ENCODE results near the gene AGPS. TPM values are rescaled to one million over a fixed set of nuclear protein-coding genes. Genes with fewer than 3 reads are reported as not detected.
A peak's percentile ranks its signal among the peaks of the same experiment; 100 is the strongest.

The AGPS gene
- polyA plus RNA-seq, 3 donors: 7.1 to 26.9 (median 16.7) TPM

- no CpG with 5 or more reads among the region's 1 CpG for WGBS (ENCODE audit: insufficient coverage)
- Mint-ChIP-seq H3K4me1 (peaks cover 4% of the 10 kb centered on the region), H3K27me3 (ENCODE audit: low read depth in 3 of 3) (peaks cover 0 to 2% (median 0%) of the 10 kb centered on the region in 3 donors), H3K4me3 (no peak overlapping the region), H3K36me3 (peaks cover 56 to 77% of the 10 kb centered on the region in 2 donors), H3K27ac (peak overlapping the region in 2 of 7 donors; percentile 44 to 66), H3K9me3 (peaks cover 29 to 52% (median 40%) of the 10 kb centered on the region in 7 donors)
- no peak for DNase-seq
- no peaks in the 10 kb centered on the region for H3K27me3 ChIP-seq (ENCODE audit: control insufficient read depth in 2 of 2, insufficient read depth in 2 of 2, low read length in 2 of 2)
- peaks cover 31 to 85% of the 10 kb centered on the region in 2 donors for H3K36me3 ChIP-seq (replicated peaks in 1 of 2; ENCODE audit: control insufficient read depth in 1 of 2, insufficient read depth in 2 of 2, low read length in 2 of 2)
- intact Hi-C loops (cut with micrococcal nuclease): no loop called here
- H3K9me3 ChIP-seq (replicated peaks in 1 of 2; ENCODE audit: control insufficient read depth in 1 of 2, insufficient read depth in 1 of 2, low read length in 2 of 2): peaks cover 31 to 41% of the 10 kb centered on the region in 2 donors
- H3K4me1 ChIP-seq (ENCODE audit: control insufficient read depth in 1 of 2, insufficient read depth in 2 of 2, low read length in 2 of 2): no peaks in the 10 kb centered on the region
- no peak overlapping the region for H3K27ac ChIP-seq (ENCODE audit: low read depth in 1 of 2, low read length in 2 of 2)
- peaks cover 5% of the 10 kb centered on the region for H4K20me1 ChIP-seq (ENCODE audit: insufficient read depth, low read length)
- no peak overlapping the region for H3K4me2 ChIP-seq (replicated peaks; ENCODE audit: extremely low read depth, low read length, poor library complexity, severe bottlenecking)
- no peak overlapping the region for H3K9ac ChIP-seq (ENCODE audit: insufficient read depth, low read length, poor library complexity, severe bottlenecking)
- peaks cover 62% of the 10 kb centered on the region for H3K79me2 ChIP-seq (ENCODE audit: insufficient read depth, low read length)
- TF ChIP-seq, protein P1, sequence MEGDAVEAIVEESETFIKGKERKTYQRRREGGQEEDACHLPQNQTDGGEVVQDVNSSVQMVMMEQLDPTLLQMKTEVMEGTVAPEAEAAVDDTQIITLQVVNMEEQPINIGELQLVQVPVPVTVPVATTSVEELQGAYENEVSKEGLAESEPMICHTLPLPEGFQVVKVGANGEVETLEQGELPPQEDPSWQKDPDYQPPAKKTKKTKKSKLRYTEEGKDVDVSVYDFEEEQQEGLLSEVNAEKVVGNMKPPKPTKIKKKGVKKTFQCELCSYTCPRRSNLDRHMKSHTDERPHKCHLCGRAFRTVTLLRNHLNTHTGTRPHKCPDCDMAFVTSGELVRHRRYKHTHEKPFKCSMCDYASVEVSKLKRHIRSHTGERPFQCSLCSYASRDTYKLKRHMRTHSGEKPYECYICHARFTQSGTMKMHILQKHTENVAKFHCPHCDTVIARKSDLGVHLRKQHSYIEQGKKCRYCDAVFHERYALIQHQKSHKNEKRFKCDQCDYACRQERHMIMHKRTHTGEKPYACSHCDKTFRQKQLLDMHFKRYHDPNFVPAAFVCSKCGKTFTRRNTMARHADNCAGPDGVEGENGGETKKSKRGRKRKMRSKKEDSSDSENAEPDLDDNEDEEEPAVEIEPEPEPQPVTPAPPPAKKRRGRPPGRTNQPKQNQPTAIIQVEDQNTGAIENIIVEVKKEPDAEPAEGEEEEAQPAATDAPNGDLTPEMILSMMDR (IDR thresholded peaks at IDR 0.05): no peak
- H3K4me3 ChIP-seq (replicated peaks in 1 of 3; ENCODE audit: low read depth in 2 of 3, low read length in 3 of 3): no peak overlapping the region
- no peak overlapping the region for H2AFZ ChIP-seq (ENCODE audit: insufficient read depth, low read depth, low read length, poor library complexity, severe bottlenecking)
These were observed 40.1 kb downstream of the AGPS start for GRCh38 chr2:177432703-177433102.

- intact Hi-C loops (cut with micrococcal nuclease): no loop called here
- no peak overlapping the region for H3K4me3 Mint-ChIP-seq
- DNase-seq: no peak
- no CpG with 5 or more reads among the region's 1 CpG for WGBS (ENCODE audit: insufficient coverage)
- H3K27me3 Mint-ChIP-seq (ENCODE audit: low read depth in 3 of 3): peaks cover 0 to 2% (median 0%) of the 10 kb centered on the region in 3 donors
- peaks cover 26 to 49% (median 37%) of the 10 kb centered on the region in 7 donors for H3K9me3 Mint-ChIP-seq
- H3K79me2 ChIP-seq (ENCODE audit: insufficient read depth, low read length): peaks cover 55% of the 10 kb centered on the region
- H2AFZ ChIP-seq (ENCODE audit: insufficient read depth, low read depth, low read length, poor library complexity, severe bottlenecking): no peak overlapping the region
- peaks cover 54 to 77% of the 10 kb centered on the region in 2 donors for H3K36me3 Mint-ChIP-seq
- no peaks in the 10 kb centered on the region for H3K4me1 ChIP-seq (ENCODE audit: control insufficient read depth in 1 of 2, insufficient read depth in 2 of 2, low read length in 2 of 2)
- H3K27ac ChIP-seq (ENCODE audit: low read depth in 1 of 2, low read length in 2 of 2): no peak overlapping the region
- TF ChIP-seq, protein P1 (IDR thresholded peaks at IDR 0.05): no peak
- H3K36me3 ChIP-seq (replicated peaks in 1 of 2; ENCODE audit: control insufficient read depth in 1 of 2, insufficient read depth in 2 of 2, low read length in 2 of 2): peaks cover 35 to 92% of the 10 kb centered on the region in 2 donors
- no peak overlapping the region for H3K27ac Mint-ChIP-seq
- no peaks in the 10 kb centered on the region for H3K27me3 ChIP-seq (ENCODE audit: control insufficient read depth in 2 of 2, insufficient read depth in 2 of 2, low read length in 2 of 2)
- H3K4me1 Mint-ChIP-seq: no peaks in the 10 kb centered on the region
- no peak overlapping the region for H3K4me3 ChIP-seq (replicated peaks in 1 of 3; ENCODE audit: low read depth in 2 of 3, low read length in 3 of 3)
- H4K20me1 ChIP-seq (ENCODE audit: insufficient read depth, low read length): peaks cover 5% of the 10 kb centered on the region
- H3K4me2 ChIP-seq (replicated peaks; ENCODE audit: extremely low read depth, low read length, poor library complexity, severe bottlenecking): no peak overlapping the region
- H3K9me3 ChIP-seq (replicated peaks in 1 of 2; ENCODE audit: control insufficient read depth in 1 of 2, insufficient read depth in 1 of 2, low read length in 2 of 2): peaks cover 31 to 41% of the 10 kb centered on the region in 2 donors
- H3K9ac ChIP-seq (ENCODE audit: insufficient read depth, low read length, poor library complexity, severe bottlenecking): no peak overlapping the region
These were observed 40.8 kb downstream of the AGPS start for GRCh38 chr2:177433402-177433801.

Measured in CD14-positive monocyte (primary cell).